GM21447 (cell line): Measurements from ENCODE around the gene ABCG2.

Experiments
- ATAC-seq: cut with Tn5 transposase; IDR thresholded peaks from one replicate; pipeline ENCODE4 v1.9.1; 2021; ENCODE audit not compliant: unreplicated experiment

Gene ABCG2

GRCh38 chr4:88158489-88159228 is at the start of gene ABCG2:
Gene ABCG2 (minus strand): TSS chr4:88158639. CDS start chr4:88139995, 18,644 bp downstream.
- peak; percentile 49 for ATAC-seq

GRCh38 chr4:88208156-88208555 is 49.7 kb upstream of the ABCG2 start:
- no peak for ATAC-seq

GRCh38 chr4:88207171-88207570 is 48.7 kb upstream of the ABCG2 start:
- ATAC-seq = no peak

- no peak for ATAC-seq
These were observed 46.4 kb upstream of the ABCG2 start for GRCh38 chr4:88204882-88205281.

DNA sequence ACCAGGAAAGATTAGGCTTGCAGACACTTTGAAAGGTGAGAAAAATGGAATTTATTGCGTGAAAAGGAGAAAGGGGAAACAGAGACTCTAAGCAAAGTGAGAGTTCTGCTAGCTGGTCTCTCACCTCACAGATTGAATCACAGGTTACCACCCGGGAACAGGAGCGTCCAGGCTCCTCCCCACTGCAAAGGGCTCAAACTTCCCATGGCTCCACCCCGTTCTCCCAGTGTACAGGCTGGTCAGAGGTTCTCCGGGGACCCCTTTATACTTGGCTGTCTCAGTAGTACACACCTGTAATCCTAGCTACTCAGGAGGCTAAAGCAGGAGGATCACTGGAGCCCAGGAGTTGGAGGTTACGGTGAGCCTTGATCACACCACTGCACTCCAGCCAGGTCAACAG is 44.0 kb upstream of the ABCG2 start:
- ATAC-seq = no peak

DNA sequence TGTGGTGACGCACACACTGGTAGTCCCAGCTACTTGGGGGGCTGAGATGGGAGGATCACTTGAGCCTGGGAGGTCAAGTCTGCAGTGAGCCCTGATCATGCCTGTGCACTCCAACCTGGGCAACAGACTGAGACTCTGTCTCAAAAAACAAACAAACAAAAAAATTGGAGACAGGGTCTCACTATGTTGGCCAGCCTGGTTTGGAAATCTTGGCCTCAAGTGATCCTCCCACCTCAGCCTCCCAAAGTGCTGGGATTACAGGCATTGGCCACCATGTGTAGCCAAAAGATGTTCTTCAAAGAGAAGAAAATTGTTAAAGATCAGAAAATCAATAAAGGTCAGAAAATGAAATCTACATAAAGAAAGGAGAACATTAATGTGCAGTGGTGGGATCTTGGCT is 41.7 kb upstream of the ABCG2 start:
- ATAC-seq = no peak

DNA sequence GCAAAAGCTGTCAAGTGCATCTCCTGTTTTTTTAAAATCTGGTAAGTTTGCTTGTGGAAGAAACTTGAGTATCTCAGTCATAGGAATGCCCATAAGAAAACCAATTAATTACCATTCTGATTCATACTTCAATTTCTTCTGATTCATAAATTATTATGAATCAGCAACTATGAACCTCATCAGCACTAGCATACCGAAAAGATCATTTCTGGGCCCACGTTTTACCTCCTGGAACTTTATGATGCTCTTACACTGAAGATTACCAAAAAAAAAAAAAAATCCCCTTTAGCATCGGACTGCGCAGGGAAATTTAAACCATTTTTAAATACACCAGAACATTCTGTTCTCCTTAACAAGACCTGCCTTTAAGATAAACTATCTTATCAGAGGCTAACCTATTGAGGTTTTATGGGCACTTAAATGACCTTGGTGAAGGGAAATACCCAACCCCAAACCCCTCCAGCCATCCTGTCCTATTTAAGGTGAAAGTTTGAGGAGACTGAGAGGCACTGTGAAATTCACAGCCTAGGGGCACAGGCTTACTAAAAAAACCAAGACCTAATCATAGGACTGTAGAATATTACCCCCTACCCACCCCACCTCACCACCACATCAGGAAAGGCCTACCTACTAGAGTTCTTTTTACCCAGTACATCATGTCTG is 38.2 kb upstream of the ABCG2 start:
- no peak for ATAC-seq

GRCh38 chr4:88196013-88196365 is 37.5 kb upstream of the ABCG2 start:
- no peak for ATAC-seq

- ATAC-seq = no peak
These were observed 37.0 kb upstream of the ABCG2 start for GRCh38 chr4:88195328-88196012.

DNA sequence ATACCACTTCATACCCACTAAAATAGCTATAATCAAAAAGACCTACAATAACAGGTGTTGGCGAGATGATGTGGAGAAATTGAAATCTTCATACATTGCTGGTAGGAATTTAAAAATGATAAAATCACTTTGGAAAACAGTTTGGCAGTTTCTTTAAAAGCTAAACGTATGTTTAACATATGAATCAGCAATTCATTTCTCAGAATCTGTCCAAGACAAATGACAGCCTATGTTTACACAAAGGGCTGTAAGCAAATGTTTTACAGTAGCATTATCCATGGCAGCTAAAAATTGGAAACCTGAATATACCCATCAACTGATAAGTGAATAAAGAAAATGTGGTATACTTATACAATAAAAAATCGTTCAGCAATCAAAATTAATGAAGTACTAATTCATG is 33.0 kb upstream of the ABCG2 start:
- ATAC-seq = no peak

DNA sequence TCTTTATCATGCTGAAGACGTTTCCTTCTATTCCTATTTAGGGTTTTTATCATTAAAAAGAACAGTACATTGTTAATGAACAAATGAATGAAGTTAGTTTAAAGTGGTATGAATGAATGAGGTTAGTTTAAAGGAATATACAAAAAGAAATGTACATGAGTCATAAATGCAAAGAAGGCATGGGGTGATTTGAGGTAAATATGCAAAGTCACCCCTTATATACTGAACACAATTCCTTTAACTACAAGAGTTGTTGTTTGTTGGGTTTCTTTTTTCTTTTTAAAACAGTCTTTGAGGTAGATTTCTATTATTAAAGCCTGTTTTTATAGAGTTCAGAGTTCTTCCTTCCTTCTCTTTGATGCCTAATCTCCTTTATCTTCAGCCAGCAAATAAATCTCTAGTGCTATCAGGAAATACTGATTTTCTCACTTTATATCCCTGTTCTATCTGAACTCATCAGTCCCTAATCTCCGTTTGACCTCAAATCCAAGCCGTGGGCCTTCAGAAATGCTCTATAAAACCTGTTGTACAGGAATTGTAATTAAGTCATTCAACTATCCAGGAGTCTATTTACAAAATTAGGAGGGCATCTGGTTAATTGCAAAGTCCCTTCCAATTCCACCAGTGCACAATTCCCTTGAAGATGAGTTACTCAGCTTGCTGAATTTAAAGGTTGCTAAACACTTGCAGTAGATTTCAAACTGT is 31.6 kb upstream of the ABCG2 start:
- ATAC-seq = no peak

GRCh38 chr4:88189418-88189738 is 30.9 kb upstream of the ABCG2 start:
- no peak for ATAC-seq

DNA sequence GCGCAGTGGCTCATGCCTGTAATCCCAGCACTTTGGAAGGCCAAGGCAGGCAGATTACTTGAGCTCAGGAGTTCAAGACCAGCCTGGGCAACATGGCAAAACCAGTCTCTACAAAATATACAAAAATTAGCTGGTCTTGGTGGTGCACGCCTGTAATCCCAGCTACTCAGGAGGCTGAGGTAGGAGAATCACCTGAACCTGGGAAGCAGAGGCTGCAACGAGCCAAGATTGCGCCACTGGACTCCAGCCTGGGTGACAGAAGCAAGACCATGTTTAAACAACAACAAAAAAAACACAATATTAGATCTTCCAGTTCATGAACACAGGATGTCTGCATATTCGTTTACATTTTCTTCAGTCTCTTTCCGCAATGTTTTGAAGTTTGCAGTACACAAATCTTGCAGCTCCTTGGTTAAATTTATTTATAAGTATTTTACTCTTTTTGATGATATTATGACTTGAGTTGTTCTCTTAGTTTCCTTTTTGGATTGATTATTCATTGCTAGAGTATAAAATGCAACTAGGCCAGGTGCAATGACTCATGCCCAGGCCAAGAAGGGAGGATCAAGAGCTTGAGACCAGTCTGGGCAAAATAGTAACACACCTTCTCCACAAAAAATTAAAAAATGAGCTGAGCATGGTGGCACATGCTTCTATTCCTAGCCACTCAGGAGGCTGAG is 30.4 kb upstream of the ABCG2 start:
- ATAC-seq = no peak

DNA sequence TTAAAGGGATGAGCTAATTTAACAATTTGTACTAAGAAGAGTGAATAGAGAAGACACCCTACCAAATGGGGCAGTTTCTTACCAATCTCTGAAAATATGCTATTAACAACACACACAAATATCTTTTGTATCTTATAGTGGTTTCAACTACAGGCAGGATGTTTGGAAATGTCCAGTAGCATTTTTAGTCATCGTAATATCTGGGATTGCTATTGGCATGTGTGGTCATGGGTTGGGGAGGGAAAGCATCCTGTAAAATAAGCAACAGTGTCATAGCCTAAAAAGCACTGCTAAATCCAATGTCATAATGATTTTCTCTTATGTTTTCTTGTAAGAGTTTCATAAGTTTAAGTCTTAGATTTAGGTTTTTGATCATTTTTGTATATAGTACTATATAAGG is 29.3 kb upstream of the ABCG2 start:
- no peak for ATAC-seq

- no peak for ATAC-seq
These were observed 27.5 kb upstream of the ABCG2 start for GRCh38 chr4:88185906-88186305.

- no peak for ATAC-seq
These were observed 20.8 kb upstream of the ABCG2 start for GRCh38 chr4:88179261-88179660.

DNA sequence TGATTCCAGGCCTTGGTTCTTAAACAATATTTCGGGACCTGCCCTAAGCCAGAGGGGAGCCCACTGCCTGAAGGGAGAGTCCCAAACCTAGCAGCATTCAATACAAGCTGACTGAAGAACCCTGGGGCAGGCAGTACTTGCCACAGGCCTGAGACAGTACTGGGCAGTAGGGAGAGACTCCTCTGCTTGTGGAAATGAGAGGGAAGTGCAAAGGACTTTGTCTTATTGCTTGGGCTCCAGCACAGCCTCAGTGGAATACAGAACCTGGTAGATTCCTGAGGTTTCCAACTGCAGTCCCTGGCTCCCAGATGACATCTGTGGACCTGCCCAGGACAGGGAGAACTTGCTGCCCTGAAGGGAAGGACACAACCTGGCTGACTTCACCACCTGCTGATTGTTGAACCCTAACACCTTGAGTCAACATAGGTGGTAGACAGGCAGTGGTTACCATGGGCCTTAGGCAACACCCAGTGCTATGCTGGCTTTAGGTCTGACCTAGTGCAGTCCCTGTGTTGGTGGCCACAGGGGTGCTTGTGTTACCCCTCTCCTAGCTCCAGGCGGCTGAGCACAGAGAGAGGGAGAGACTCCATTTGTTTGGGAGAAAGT is 20.3 kb upstream of the ABCG2 start:
- no peak for ATAC-seq

- no peak for ATAC-seq
These were observed 19.7 kb upstream of the ABCG2 start for GRCh38 chr4:88177983-88178625.

DNA sequence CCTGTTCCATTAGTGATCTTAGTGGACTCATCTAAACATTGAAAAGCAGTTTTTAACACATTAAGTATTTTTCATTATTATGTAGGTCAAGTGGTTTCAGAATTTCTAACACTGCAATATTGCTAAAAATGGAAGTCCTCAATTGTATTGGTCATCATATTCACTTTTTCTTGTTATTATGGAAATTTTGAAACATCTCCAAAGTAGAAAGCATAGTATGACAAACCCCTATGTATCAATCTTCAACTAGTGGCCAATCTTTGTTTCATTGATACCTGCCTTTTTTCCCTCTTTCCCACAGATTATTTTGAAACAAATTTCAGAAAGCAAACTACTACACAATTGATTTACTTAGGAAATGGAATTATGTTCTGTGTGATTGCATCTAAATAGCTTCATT is 14.5 kb upstream of the ABCG2 start:
- no peak for ATAC-seq

DNA sequence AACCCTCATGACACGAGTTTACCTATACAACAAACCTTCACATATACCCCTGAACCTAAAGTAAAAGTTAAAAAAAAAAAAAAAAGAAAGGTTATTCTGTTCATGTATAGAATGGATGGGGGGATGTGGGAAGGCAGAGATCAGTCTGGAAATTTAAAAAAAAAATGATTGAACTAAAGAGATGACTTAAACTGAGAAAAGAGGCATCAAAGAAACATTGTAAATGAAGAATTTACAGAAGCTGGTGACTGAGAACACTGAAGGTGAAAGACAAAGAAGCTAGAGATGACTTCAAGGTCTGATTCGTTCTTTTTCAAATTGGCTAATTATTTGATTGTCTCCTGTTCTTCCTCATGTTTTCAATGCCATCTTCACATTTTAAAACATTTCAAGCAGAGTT is 12.8 kb upstream of the ABCG2 start:
- ATAC-seq = no peak
